ENCODE measurements around the gene SCO2. TPM values are rescaled to one million over a fixed set of nuclear protein-coding genes. Genes with fewer than 3 reads are reported as not detected.

The SCO2 gene
- total RNA-seq, 2 donors from 2014 or later, result 3.5 to 4.5 TPM

GRCh38 chr22:50546326-50547262 lies 21.2 kb upstream of the SCO2 start:
- no peak for TF ChIP-seq CTCF (IDR thresholded peaks at IDR 0.05)
- no peak overlapping the region for H3K27ac ChIP-seq
- H3K36me3 ChIP-seq, result no peaks in the 10 kb centered on the region
- H3K27me3 ChIP-seq (replicated peaks; ENCODE audit: insufficient read depth), result no peaks in the 10 kb centered on the region
- ATAC-seq (ENCODE audit: insufficient number of reproducible peaks, low FRiP score, low read depth) (no peak), DNase-seq (ENCODE audit: low spot score) (no peak)
- H3K9me3 ChIP-seq, result no peaks in the 10 kb centered on the region
- H3K4me1 ChIP-seq (ENCODE audit: control insufficient read depth in 1 of 2, low read depth in 2 of 2), result peaks cover 5 to 22% of the 10 kb centered on the region in 2 donors
- no peak overlapping the region for H3K4me3 ChIP-seq

GRCh38 chr22:50545522-50546325 lies 20.3 kb upstream of the SCO2 start, which contains the start of gene KLHDC7B:
KLHDC7B (plus strand) TSS chr22:50545899; CDS start chr22:50546244, 345 bp downstream.
- Histone ChIP-seq H3K36me3 (no peaks in the 10 kb centered on the region), H3K4me1 (ENCODE audit: control insufficient read depth in 1 of 2, low read depth in 2 of 2) (peaks cover 5 to 22% of the 10 kb centered on the region in 2 donors), H3K9me3 (no peaks in the 10 kb centered on the region), H3K27ac (no peak within 1 kb of the TSS), H3K4me3 (no peak within 1 kb of the TSS), H3K27me3 (replicated peaks; ENCODE audit: insufficient read depth) (no peaks in the 10 kb centered on the region)
- no peak for ATAC-seq (ENCODE audit: insufficient number of reproducible peaks, low FRiP score, low read depth)
- DNase-seq (ENCODE audit: low spot score), result no peak
- TF ChIP-seq CTCF (IDR thresholded peaks at IDR 0.05), result no peak

DNA sequence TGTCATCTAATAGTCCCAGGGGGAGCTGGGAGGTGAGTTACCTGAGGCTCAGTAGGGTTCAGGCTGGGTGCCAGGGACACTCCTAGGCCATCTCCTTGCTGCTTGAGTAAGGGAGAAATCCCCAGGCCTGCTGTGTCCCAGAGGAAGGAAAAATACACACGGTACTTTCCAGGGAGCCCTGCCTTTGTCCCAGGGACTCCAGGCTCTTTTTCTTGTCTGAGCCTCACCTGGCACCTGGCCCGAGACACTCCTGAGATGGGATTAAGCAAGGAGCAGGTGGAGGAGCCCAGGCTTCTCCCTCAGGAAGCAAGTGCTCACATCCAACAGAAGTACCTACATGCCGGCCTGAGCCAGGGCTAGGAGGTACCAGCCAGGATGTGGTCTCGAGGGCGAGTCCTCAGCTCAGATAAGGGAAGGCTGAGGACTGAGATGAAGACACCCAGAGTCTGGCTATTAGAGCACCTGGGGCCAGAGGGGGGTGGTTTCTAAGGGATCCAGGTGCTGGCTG lies 19.4 kb upstream of the SCO2 start:
- ATAC-seq (ENCODE audit: insufficient number of reproducible peaks, low FRiP score, low read depth) (no peak), DNase-seq (ENCODE audit: low spot score) (no peak)
- no peak for TF ChIP-seq CTCF (IDR thresholded peaks at IDR 0.05)
- peaks cover 5 to 22% of the 10 kb centered on the region in 2 donors for H3K4me1 ChIP-seq (ENCODE audit: control insufficient read depth in 1 of 2, low read depth in 2 of 2)
- H3K4me3 ChIP-seq, result peak overlapping the region; percentile 54
- H3K9me3 ChIP-seq, result no peaks in the 10 kb centered on the region
- H3K36me3 ChIP-seq, result no peaks in the 10 kb centered on the region
- no peak overlapping the region for H3K27ac ChIP-seq
- no peaks in the 10 kb centered on the region for H3K27me3 ChIP-seq (replicated peaks; ENCODE audit: insufficient read depth)

- H3K4me3 ChIP-seq, result peak overlapping the region; percentile 54
- ATAC-seq (ENCODE audit: insufficient number of reproducible peaks, low FRiP score, low read depth) (no peak), DNase-seq (ENCODE audit: low spot score) (no peak)
- no peaks in the 10 kb centered on the region for H3K9me3 ChIP-seq
- H3K36me3 ChIP-seq, result no peaks in the 10 kb centered on the region
- H3K27me3 ChIP-seq (replicated peaks; ENCODE audit: insufficient read depth), result no peaks in the 10 kb centered on the region
- peaks cover 7 to 22% of the 10 kb centered on the region in 2 donors for H3K4me1 ChIP-seq (ENCODE audit: control insufficient read depth in 1 of 2, low read depth in 2 of 2)
- no peak for TF ChIP-seq CTCF (IDR thresholded peaks at IDR 0.05)
- H3K27ac ChIP-seq, result no peak overlapping the region
Measured at GRCh38 chr22:50544078-50544745, 18.8 kb upstream of the SCO2 start.
